ENCODE data around the gene TXNDC12. TPM values are rescaled to one million over a fixed set of nuclear protein-coding genes. Genes with fewer than 3 reads are reported as not detected.
"Not testable (repeated sequence)": the region's sequence is repeated elsewhere in the genome, so short reads cannot be mapped to it uniquely, and the experiment has no call there.

TXNDC12 gene
- total RNA-seq, 1 donor from 2014 or later = 44.8 TPM

DNA sequence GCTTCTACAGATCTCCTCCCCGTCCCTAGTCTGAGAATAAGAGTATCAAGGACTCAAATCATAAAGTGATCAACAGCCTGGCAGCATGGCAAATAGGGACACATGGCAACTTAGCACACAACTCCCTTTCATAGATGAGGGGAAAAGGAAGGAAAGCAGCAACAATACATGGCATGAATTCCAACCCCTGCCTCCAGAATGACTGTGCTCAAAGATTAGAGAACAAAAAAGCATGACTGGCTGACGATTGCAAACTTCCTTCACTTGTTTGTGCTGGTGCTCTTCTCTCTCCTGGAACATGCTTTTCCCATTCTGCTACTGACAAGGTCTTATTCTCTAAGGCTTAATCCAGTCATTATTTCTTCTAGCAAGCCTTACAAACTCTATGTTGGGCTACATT lies 32.9 kb downstream of the TXNDC12 start:
- H3K9me3 ChIP-seq = no peaks in the 10 kb centered on the region
- intact Hi-C loops (cut with DNase I) = no loop called here
- no peak overlapping the region for H3K27ac ChIP-seq
- no peaks in the 10 kb centered on the region for H3K4me1 ChIP-seq
- no peaks in the 10 kb centered on the region for H3K27me3 ChIP-seq
- TF ChIP-seq, protein P1, sequence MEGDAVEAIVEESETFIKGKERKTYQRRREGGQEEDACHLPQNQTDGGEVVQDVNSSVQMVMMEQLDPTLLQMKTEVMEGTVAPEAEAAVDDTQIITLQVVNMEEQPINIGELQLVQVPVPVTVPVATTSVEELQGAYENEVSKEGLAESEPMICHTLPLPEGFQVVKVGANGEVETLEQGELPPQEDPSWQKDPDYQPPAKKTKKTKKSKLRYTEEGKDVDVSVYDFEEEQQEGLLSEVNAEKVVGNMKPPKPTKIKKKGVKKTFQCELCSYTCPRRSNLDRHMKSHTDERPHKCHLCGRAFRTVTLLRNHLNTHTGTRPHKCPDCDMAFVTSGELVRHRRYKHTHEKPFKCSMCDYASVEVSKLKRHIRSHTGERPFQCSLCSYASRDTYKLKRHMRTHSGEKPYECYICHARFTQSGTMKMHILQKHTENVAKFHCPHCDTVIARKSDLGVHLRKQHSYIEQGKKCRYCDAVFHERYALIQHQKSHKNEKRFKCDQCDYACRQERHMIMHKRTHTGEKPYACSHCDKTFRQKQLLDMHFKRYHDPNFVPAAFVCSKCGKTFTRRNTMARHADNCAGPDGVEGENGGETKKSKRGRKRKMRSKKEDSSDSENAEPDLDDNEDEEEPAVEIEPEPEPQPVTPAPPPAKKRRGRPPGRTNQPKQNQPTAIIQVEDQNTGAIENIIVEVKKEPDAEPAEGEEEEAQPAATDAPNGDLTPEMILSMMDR (IDR thresholded peaks at IDR 0.05) = no peak
- ATAC-seq (no peak), DNase-seq (no peak)
- H3K36me3 ChIP-seq = peaks cover 59% of the 10 kb centered on the region
- no peak overlapping the region for H3K4me3 ChIP-seq

DNA sequence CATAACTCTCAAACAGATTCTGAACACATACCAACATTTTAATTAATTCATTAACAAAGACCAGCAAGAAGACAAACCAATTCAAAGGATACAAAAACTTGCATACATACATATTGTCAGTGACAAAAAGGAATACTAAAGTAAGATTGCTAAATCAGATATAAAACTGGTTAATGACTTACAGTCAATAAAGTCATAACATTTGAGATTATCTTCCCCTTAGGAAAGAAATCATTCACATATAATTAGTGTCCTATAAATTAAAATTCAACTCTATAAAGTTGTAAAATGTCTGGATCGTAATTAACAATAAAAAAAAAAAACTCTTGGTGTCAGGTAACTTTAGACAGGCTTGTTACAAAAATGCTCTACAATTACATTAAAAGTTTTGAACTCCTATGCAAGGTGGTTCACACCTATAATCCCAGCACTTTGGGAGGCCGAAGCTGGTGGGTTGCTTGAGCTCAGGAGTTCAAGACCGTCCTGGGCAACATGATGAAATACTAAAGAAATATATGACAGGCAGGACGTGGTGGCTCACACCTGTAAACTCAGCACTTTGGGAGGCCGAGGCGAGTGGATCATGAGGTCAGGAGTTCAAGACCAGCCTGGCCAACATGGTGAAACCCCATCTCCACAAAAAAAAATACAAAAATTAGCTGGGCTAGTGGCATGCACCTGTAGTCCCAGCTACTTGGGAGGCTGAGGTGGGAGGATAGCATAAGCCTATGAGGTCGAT lies 46.8 kb downstream of the TXNDC12 start:
- Histone ChIP-seq H3K9me3 (no peaks in the 10 kb centered on the region), H3K27me3 (peaks cover 23% of the 10 kb centered on the region), H3K36me3 (no peaks in the 10 kb centered on the region), H3K4me1 (no peaks in the 10 kb centered on the region), H3K27ac (no peak overlapping the region), H3K4me3 (no peak overlapping the region)
- TF ChIP-seq, protein P1 (IDR thresholded peaks at IDR 0.05) = no peak
- ATAC-seq = no peak
- intact Hi-C loops (cut with DNase I) = no loop called here
- DNase-seq = no peak

DNA sequence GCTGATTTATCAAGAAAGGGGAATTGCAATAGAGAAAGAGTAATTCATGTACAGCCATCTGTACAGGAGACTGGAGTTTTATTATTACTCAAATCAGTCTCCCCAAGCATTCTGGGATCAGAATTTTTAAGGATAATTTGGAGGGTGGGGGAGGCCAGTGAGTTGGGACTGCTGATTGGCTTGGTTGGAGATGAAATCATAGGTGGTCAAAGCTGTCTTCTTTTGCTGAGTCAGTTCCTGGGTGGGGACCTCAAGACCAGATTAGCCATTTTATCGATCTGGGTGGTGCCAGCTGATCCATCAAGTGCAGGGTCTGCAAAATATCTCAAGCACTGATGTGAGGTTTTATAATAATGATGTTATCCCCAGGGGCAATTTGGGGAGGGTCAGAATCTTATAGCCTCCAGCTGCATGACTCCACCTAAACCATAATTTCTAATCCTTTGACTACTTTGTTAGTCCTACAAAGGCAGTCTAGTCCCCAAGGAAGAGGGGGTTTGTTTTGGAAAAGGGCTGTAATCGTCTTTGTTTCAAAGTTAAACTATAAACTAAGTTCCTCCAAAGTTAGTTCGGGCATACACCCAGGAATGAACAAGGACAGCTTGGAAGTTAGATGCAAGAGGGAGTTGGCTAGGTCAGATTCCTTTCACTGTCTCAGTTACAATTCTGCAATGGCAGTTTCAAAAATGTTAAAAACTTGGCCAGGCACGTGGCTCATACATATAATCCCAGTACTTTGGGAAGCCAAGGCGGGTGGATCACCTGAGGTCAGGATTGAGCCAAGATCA lies 47.6 kb downstream of the TXNDC12 start:
- peaks cover 25% of the 10 kb centered on the region for H3K27me3 ChIP-seq
- TF ChIP-seq, protein P1 (IDR thresholded peaks at IDR 0.05) = no peak
- no peaks in the 10 kb centered on the region for H3K4me1 ChIP-seq
- no peaks in the 10 kb centered on the region for H3K9me3 ChIP-seq
- no peaks in the 10 kb centered on the region for H3K36me3 ChIP-seq
- no peak for DNase-seq
- no peak for ATAC-seq
- intact Hi-C loops (cut with DNase I) = no loop called here
- H3K4me3 ChIP-seq = no peak overlapping the region
- no peak overlapping the region for H3K27ac ChIP-seq

DNA sequence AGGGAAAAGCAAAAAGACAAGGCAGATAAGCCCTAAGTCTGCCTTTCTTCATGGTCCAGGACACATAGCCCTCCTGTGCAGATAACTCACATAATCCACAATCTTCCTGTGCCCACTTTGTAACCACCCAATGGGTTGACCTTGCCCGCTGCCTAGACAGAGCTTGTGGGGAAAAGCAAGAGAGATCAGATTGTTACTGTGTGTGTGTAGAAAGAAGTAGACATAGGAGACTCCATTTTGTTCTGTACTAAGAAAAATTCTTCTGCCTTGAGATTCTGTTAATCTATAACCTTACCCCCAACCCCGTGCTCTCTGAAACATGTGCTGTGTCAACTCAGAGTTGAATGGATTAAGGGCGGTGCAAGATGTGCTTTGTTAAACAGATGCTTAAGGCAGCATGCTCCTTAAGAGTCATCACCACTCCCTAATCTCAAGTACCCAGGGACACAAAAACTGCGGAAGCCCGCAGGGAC lies 48.9 kb downstream of the TXNDC12 start:
- H3K27ac ChIP-seq; H3K9me3 ChIP-seq; ATAC-seq; H3K36me3 ChIP-seq; H3K4me3 ChIP-seq; DNase-seq; H3K4me1 ChIP-seq; intact Hi-C loops (cut with DNase I): not testable (repeated sequence)
- peaks cover 25% of the 10 kb centered on the region for H3K27me3 ChIP-seq

DNA sequence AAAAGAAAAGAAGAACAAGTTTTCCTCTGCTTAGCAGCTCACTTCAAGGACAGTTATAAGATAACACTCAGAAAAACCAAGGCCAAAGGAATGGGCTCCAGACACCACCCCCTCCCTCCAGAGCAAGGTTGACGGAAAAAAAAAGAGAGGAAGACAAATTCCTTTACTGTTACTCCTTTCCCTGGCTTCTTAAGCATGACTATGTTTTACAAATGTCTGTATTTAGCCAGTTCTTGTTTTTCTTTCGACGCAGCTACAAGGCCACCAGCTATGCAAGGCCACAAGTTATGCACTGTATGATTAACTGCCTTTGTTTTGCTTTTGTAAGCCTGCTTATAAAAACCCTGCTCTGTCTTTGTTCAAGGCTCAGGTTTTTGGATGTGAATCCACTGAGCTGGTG lies 49.4 kb downstream of the TXNDC12 start:
- H3K9me3 ChIP-seq; H3K4me3 ChIP-seq; H3K36me3 ChIP-seq; H3K27ac ChIP-seq; DNase-seq; intact Hi-C loops (cut with DNase I); ATAC-seq; H3K4me1 ChIP-seq: not testable (repeated sequence)
- peaks cover 25% of the 10 kb centered on the region for H3K27me3 ChIP-seq

DNA sequence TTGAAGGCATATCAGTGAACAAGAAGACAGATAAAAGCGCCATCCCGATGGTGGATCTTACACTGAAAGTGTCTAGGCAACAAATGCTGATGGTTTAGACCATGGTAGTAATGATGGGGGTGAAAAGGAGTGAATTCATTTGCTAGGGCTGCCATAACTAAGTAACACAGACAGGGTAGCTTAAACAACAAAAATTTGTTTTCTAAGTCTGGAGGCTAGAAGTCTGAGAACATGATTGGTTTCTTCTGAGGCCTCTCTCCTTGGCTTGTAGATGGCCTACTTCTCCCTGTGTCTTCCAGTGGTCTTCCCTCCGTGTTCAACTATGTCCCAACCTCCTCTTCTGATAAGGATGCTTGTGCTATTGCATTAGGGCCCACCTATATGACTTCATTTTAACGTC lies 51.1 kb downstream of the TXNDC12 start:
- Histone ChIP-seq H3K4me3 (no peak overlapping the region), H3K9me3 (no peaks in the 10 kb centered on the region), H3K36me3 (no peaks in the 10 kb centered on the region), H3K27ac (no peak overlapping the region), H3K4me1 (no peaks in the 10 kb centered on the region), H3K27me3 (peaks cover 25% of the 10 kb centered on the region)
- intact Hi-C loops (cut with DNase I) = no loop called here
- no peak for ATAC-seq
- no peak for DNase-seq
- TF ChIP-seq, protein P1 (IDR thresholded peaks at IDR 0.05) = no peak
